Neuronal stem cell (in vitro differentiated cells): ENCODE data around the gene ANGPTL7. TPM values are rescaled to one million over a fixed set of nuclear protein-coding genes. Genes with fewer than 3 reads are reported as not detected.

Source experiments
- DNase-seq: peaks from one replicate; pipeline ENCODE4 v3.0.0-alpha.2; 2013; ENCODE audit warnings: low spot score
- H2AFZ ChIP-seq: one replicate; pipeline ENCODE4 v1.6.1; 2013; ENCODE audit warnings: mild to moderate bottlenecking, low read length, inconsistent platforms
- H2AK5ac ChIP-seq: 2 replicates; pipeline ENCODE4 v1.6.1; 2013; ENCODE audit warnings: low read depth, mild to moderate bottlenecking, inconsistent platforms, low read length, moderate library complexity, mixed read lengths
- H2BK120ac ChIP-seq: 2 replicates; pipeline ENCODE4 v1.6.1; 2013; ENCODE audit warnings: low read depth, mild to moderate bottlenecking, inconsistent platforms, low read length, moderate library complexity, mixed read lengths
- H2BK12ac ChIP-seq: one replicate; pipeline ENCODE4 v1.6.1; 2013; ENCODE audit warnings: low read length, inconsistent platforms
- H2BK15ac ChIP-seq: 2 replicates; pipeline ENCODE4 v1.6.1; 2013; ENCODE audit warnings: mild to moderate bottlenecking, low read length, inconsistent platforms, mixed read lengths
- H2BK5ac ChIP-seq: one replicate; pipeline ENCODE4 v1.6.1; 2013; ENCODE audit warnings: inconsistent platforms, mild to moderate bottlenecking, low read length, moderate library complexity
- H3K14ac ChIP-seq: one replicate; pipeline ENCODE4 v1.6.1; 2013; ENCODE audit warnings: low read length, inconsistent platforms
- H3K18ac ChIP-seq: 2 replicates; pipeline ENCODE4 v1.6.1; 2013; ENCODE audit warnings: low read length, inconsistent platforms
- H3K23ac ChIP-seq: 2 replicates; pipeline ENCODE4 v1.6.1; 2013; ENCODE audit warnings: low read depth, mild to moderate bottlenecking, mixed read lengths, low read length, inconsistent platforms; ENCODE audit not compliant: poor library complexity
- H3K27ac ChIP-seq: replicated peaks from 3 replicates; pipeline ENCODE4 v1.5.1; 2013; ENCODE audit warnings: low read length, inconsistent platforms
- H3K27me3 ChIP-seq, 3 experiments: 2 replicates each; pipeline ENCODE4 v1.6.1; 2013; ENCODE audit warnings: low read length in 3 of 3, mild to moderate bottlenecking in 2 of 3, inconsistent platforms in 1 of 3, low read depth in 1 of 3, mixed read lengths in 1 of 3, moderate library complexity in 1 of 3; ENCODE audit not compliant: control insufficient read depth in 3 of 3, insufficient read depth in 3 of 3
- H3K36me3 ChIP-seq, 2 donors: replicated peaks in 1 of 2; 2 replicates each; pipeline ENCODE4 v1.6.1; 2013; ENCODE audit warnings: low read length in 2 of 2; ENCODE audit not compliant: control insufficient read depth in 2 of 2, insufficient read depth in 2 of 2
- H3K4ac ChIP-seq: 2 replicates; pipeline ENCODE4 v1.6.1; 2013; ENCODE audit warnings: inconsistent platforms, mild to moderate bottlenecking, low read length, moderate library complexity
- H3K4me1 ChIP-seq, 2 donors: 1 replicate in 1 of 2; 2 replicates in 1 of 2; pipeline ENCODE4 v1.6.1; 2013; ENCODE audit warnings: low read length in 2 of 2, low read depth in 1 of 2; ENCODE audit not compliant: control insufficient read depth in 2 of 2, insufficient read depth in 1 of 2
- H3K4me2 ChIP-seq: one replicate; pipeline ENCODE4 v1.6.1; 2013; ENCODE audit warnings: mild to moderate bottlenecking, low read length, inconsistent platforms; ENCODE audit not compliant: insufficient read depth, poor library complexity, severe bottlenecking
- H3K4me3 ChIP-seq, 2 donors: 2 replicates each; pipeline ENCODE4 v1.5.1; 2013; ENCODE audit warnings: low read length in 2 of 2, mild to moderate bottlenecking in 2 of 2, inconsistent platforms in 1 of 2, moderate library complexity in 1 of 2
- H3K79me1 ChIP-seq: one replicate; pipeline ENCODE4 v1.6.1; 2013; ENCODE audit warnings: low read depth, mild to moderate bottlenecking, inconsistent platforms, low read length, moderate library complexity
- H3K9ac ChIP-seq: one replicate; pipeline ENCODE4 v1.6.1; 2013; ENCODE audit warnings: mild to moderate bottlenecking, low read depth, low read length, inconsistent platforms; ENCODE audit not compliant: poor library complexity
- H3K9me3 ChIP-seq, 2 donors: replicated peaks in 1 of 2; 2 replicates each; pipeline versions ENCODE3 to v1.6.1; 2013; ENCODE audit warnings: low read length in 2 of 2, mild to moderate bottlenecking in 2 of 2, inconsistent platforms in 1 of 2, low read depth in 1 of 2, mixed read lengths in 1 of 2, moderate library complexity in 1 of 2; ENCODE audit not compliant: control insufficient read depth in 2 of 2, insufficient read depth in 1 of 2
- H4K8ac ChIP-seq: one replicate; pipeline ENCODE4 v1.6.1; 2013; ENCODE audit warnings: low read depth, mild to moderate bottlenecking, inconsistent platforms, low read length, moderate library complexity
- H4K91ac ChIP-seq: one replicate; pipeline ENCODE4 v1.6.1; 2013; ENCODE audit warnings: low read length, low read depth, mild to moderate bottlenecking, inconsistent platforms; ENCODE audit not compliant: poor library complexity
- WGBS, 2 donors: extraction: QIAGEN DNeasy Blood & Tissue Kit; methylation state at CpG; one replicate each; pipeline ENCODE4 v1.1.7; 2013; ENCODE audit warnings: missing lambda C conversion rate in 2 of 2, mixed read lengths in 1 of 2; ENCODE audit not compliant: insufficient read length in 2 of 2, insufficient replicate concordance in 1 of 2; ENCODE audit errors: extremely low coverage in 2 of 2; 5-methylcytosine and 5-hydroxymethylcytosine counted together
- polyA plus RNA-seq, 2 experiments: library from polyadenylated mRNA; stranded (reverse); fragments of 200-250 nt; gene quantifications; one replicate each; pipeline ENCODE4 v1.2.3, GENCODE V29; 2013

ANGPTL7 gene
- polyA plus RNA-seq (2013, experiment 1 of 2), result 0.24 TPM
- polyA plus RNA-seq (2013, experiment 2 of 2), result 0.11 TPM

- DNase-seq, result no peak
- peaks cover 0 to 11% of the 10 kb centered on the region in 2 donors for H3K4me1 ChIP-seq
- WGBS, 2 donors, result no CpG with 5 or more reads among the region's 8 CpGs
Observed at GRCh38 chr1:11188858-11189451, at the start of gene ANGPTL7. Gene ANGPTL7 (plus strand): TSS chr1:11189355. CDS start chr1:11189580, 225 bp downstream.

GRCh38 chr1:11142618-11143391 lies 46.4 kb upstream of the ANGPTL7 start:
- DNase-seq, result no peak
- Histone ChIP-seq H4K91ac (no peak overlapping the region), H2AK5ac (no peak overlapping the region), H3K4me3 (no peak overlapping the region), H3K9ac (no peak overlapping the region), H3K18ac (no peak overlapping the region), H3K27me3 (no peaks in the 10 kb centered on the region), H2BK12ac (no peak overlapping the region), H2AFZ (no peak overlapping the region), H3K4me2 (no peak overlapping the region), H3K23ac (no peak overlapping the region), H3K14ac (no peak overlapping the region), H3K79me1 (no peaks in the 10 kb centered on the region), H4K8ac (no peak overlapping the region), H3K27ac (no peak overlapping the region), H2BK120ac (no peak overlapping the region), H3K9me3 (no peaks in the 10 kb centered on the region), H3K4me1 (no peaks in the 10 kb centered on the region), H3K36me3 (peaks cover 31 to 86% of the 10 kb centered on the region in 2 donors), H2BK15ac (no peak overlapping the region), H2BK5ac (no peak overlapping the region), H3K4ac (no peak overlapping the region)
- WGBS, 2 donors, result no CpG with 5 or more reads among the region's 4 CpGs

More at GRCh38 chr1:11188858-11189451, at the start of gene ANGPTL7:
- H3K14ac ChIP-seq, result no peak within 1 kb of the TSS
- no peak within 1 kb of the TSS for H4K91ac ChIP-seq
- peak within 1 kb of the TSS; percentile 79 for H3K9ac ChIP-seq
- H4K8ac ChIP-seq, result no peak within 1 kb of the TSS
- H3K4me2 ChIP-seq, result no peak within 1 kb of the TSS
- H3K4me3 ChIP-seq, result no peak within 1 kb of the TSS
- no peak within 1 kb of the TSS for H2BK12ac ChIP-seq
- H2AFZ ChIP-seq, result no peak within 1 kb of the TSS
- H3K36me3 ChIP-seq, result peaks cover 20 to 87% of the 10 kb centered on the region in 2 donors
- no peaks in the 10 kb centered on the region for H3K27me3 ChIP-seq
- H2BK15ac ChIP-seq, result no peak within 1 kb of the TSS
- H3K9me3 ChIP-seq, result no peaks in the 10 kb centered on the region
- no peak within 1 kb of the TSS for H2BK5ac ChIP-seq
- H3K4ac ChIP-seq, result no peak within 1 kb of the TSS
- H3K27ac ChIP-seq, result peak within 1 kb of the TSS; percentile 45
- peak within 1 kb of the TSS; percentile 67 for H3K18ac ChIP-seq
- H3K23ac ChIP-seq, result peak within 1 kb of the TSS; percentile 75
- no peak within 1 kb of the TSS for H2AK5ac ChIP-seq
- no peak within 1 kb of the TSS for H2BK120ac ChIP-seq
- H3K79me1 ChIP-seq, result peaks cover 2% of the 10 kb centered on the region

GRCh38 chr1:11143401-11143800 lies 45.8 kb upstream of the ANGPTL7 start:
- Histone ChIP-seq H2BK120ac (no peak overlapping the region), H3K36me3 (peaks cover 28 to 86% of the 10 kb centered on the region in 2 donors), H3K4me3 (no peak overlapping the region), H4K8ac (no peak overlapping the region), H2AFZ (no peak overlapping the region), H4K91ac (no peak overlapping the region), H3K4ac (no peak overlapping the region), H3K4me1 (no peaks in the 10 kb centered on the region), H2BK15ac (no peak overlapping the region), H3K9me3 (no peaks in the 10 kb centered on the region), H3K14ac (no peak overlapping the region), H3K4me2 (no peak overlapping the region), H3K27me3 (no peaks in the 10 kb centered on the region), H3K18ac (no peak overlapping the region), H2AK5ac (no peak overlapping the region), H3K79me1 (no peaks in the 10 kb centered on the region), H2BK12ac (no peak overlapping the region), H3K9ac (no peak overlapping the region), H3K27ac (no peak overlapping the region), H2BK5ac (no peak overlapping the region), H3K23ac (no peak overlapping the region)
- DNase-seq, result no peak
- WGBS, 2 donors, result 100% methylated on average over 2 of the region's 5 CpGs; no CpG with 5 or more reads in 1 of the 2 donors

- H3K36me3 ChIP-seq, result peaks cover 27 to 85% of the 10 kb centered on the region in 2 donors
- no peak overlapping the region for H2BK15ac ChIP-seq
- H2AK5ac ChIP-seq, result no peak overlapping the region
- no peaks in the 10 kb centered on the region for H3K9me3 ChIP-seq
- H3K18ac ChIP-seq, result no peak overlapping the region
- H3K4me1 ChIP-seq, result no peaks in the 10 kb centered on the region
- H2BK12ac ChIP-seq, result no peak overlapping the region
- no peak overlapping the region for H4K91ac ChIP-seq
- H3K9ac ChIP-seq, result no peak overlapping the region
- no peak overlapping the region for H3K23ac ChIP-seq
- H3K4ac ChIP-seq, result no peak overlapping the region
- no peak overlapping the region for H3K27ac ChIP-seq
- H2AFZ ChIP-seq, result no peak overlapping the region
- H2BK120ac ChIP-seq, result no peak overlapping the region
- WGBS, 2 donors, result no CpG with 5 or more reads among the region's 2 CpGs
- H3K79me1 ChIP-seq, result no peaks in the 10 kb centered on the region
- no peak overlapping the region for H3K4me3 ChIP-seq
- no peak overlapping the region for H3K4me2 ChIP-seq
- no peak for DNase-seq
- no peak overlapping the region for H4K8ac ChIP-seq
- no peak overlapping the region for H3K14ac ChIP-seq
- no peak overlapping the region for H2BK5ac ChIP-seq
- H3K27me3 ChIP-seq, result no peaks in the 10 kb centered on the region
Observed at GRCh38 chr1:11143907-11144306, 45.2 kb upstream of the ANGPTL7 start.
